Measurements from ENCODE around the gene CNNM2.

- TF ChIP-seq CTCF (conservative IDR thresholded peaks at IDR 0.05 in 1 of 2, IDR thresholded peaks at IDR 0.05 in 1 of 2; ENCODE audit: extremely low read depth in 1 of 2, insufficient read depth in 1 of 2, low read depth in 1 of 2, low read length in 2 of 2) (no peak), EZH2 (IDR thresholded peaks at IDR 0.05; ENCODE audit: borderline replicate concordance, low read length) (no peak)
Measured at GRCh38 chr10:103130910-103131309, 212.8 kb downstream of the CNNM2 start.
